Measurements from ENCODE around the gene CNST. TPM values are rescaled to one million over a fixed set of nuclear protein-coding genes. Genes with fewer than 3 reads are reported as not detected.

Gene CNST
- total and polyA plus RNA-seq, 2 of the 13 experiments (the other 11 are each of a cell fraction or from before 2014, with no cell fraction given), result 6.3 to 12.4 TPM

GRCh38 chr1:246624091-246624490, 57.8 kb downstream of the CNST start (continued):
- TF ChIP-seq ZNF407 (CRISPR knock-in tag; IDR thresholded peaks at IDR 0.05; ENCODE audit: not compliant biosample characterization) (no peak), HOXA3 (CRISPR knock-in tag; IDR thresholded peaks at IDR 0.05) (no peak), AKAP8 (CRISPR knock-in tag; IDR thresholded peaks at IDR 0.05) (no peak)

DNA sequence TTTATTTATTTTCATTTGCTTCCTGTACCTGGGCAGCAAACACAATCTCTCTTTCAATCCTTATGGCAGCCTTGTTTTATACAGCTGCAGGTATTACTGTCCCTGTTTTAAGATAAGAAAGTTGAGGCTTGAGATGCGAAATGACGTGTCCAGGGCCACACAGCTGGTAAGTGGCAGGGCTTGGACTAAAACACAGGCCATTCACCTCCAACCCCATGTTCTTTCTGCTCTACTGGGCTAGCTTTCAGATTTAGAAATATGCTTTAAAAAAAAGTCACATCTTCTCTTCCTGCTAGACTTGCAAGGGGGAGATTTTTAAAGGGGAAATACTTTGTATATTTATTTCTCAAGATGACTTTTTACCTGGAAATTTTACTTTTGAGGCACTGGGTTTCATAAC, 62.8 kb downstream of the CNST start:
- Histone ChIP-seq H3K9ac (ENCODE audit: insufficient read depth, low read depth, low read length) (no peak overlapping the region), H3K4me1 (ENCODE audit: insufficient read depth, low read length) (no peaks in the 10 kb centered on the region), H2AFZ (ENCODE audit: low read length) (no peak overlapping the region), H3K27me3 (ENCODE audit: control insufficient read depth in 1 of 2, insufficient read depth in 2 of 2, low read length in 2 of 2) (no peaks in the 10 kb centered on the region), H4K20me1 (ENCODE audit: insufficient read depth, low read length) (no peaks in the 10 kb centered on the region), H3K9me3 (ENCODE audit: low read length) (no peaks in the 10 kb centered on the region), H3K79me2 (ENCODE audit: insufficient read depth, low read length) (no peaks in the 10 kb centered on the region), H3K27ac (ENCODE audit: extremely low read length, insufficient read depth, low read length) (no peak overlapping the region), H3K36me3 (replicated peaks in 1 of 2; ENCODE audit: control insufficient read depth in 1 of 2, insufficient read depth in 2 of 2, low read length in 2 of 2) (peaks cover 3 to 23% of the 10 kb centered on the region in 2 experiments; a peak in 3 of 5 replicates), H3K4me2 (ENCODE audit: low read depth, low read length) (no peak overlapping the region), H3K4me3 (replicated peaks in 1 of 3; ENCODE audit: insufficient read depth in 1 of 3, low read depth in 2 of 3, low read length in 3 of 3) (no peak overlapping the region)
- no peak for FAIRE-seq
- intact Hi-C loops (cut with micrococcal nuclease; ENCODE audit: unreplicated experiment), result no loop called here
- no peak for DNase-seq (ENCODE audit: low spot score)
- BruUV-seq (replicated peaks), result no TSS peak
- 97% methylated on average over 2 of the region's 2 CpGs for WGBS (ENCODE audit: low lambda C conversion rate)
- no peak for ATAC-seq
- ChIA-PET POLR2A (no interaction called here), CTCF (ENCODE audit: low intra/inter-chr PET ratio, low total read pairs) (no interaction called here)
- in situ Hi-C loops (cut with HindIII; ENCODE audit: extremely low pct_ligation_motif_present, low pct_unique_long_range_greater_than_20kb), result no loop called here
- no peak for TF ChIP-seq ONECUT2 (CRISPR knock-in tag; IDR thresholded peaks at IDR 0.05)
- TF ChIP-seq, protein P1, sequence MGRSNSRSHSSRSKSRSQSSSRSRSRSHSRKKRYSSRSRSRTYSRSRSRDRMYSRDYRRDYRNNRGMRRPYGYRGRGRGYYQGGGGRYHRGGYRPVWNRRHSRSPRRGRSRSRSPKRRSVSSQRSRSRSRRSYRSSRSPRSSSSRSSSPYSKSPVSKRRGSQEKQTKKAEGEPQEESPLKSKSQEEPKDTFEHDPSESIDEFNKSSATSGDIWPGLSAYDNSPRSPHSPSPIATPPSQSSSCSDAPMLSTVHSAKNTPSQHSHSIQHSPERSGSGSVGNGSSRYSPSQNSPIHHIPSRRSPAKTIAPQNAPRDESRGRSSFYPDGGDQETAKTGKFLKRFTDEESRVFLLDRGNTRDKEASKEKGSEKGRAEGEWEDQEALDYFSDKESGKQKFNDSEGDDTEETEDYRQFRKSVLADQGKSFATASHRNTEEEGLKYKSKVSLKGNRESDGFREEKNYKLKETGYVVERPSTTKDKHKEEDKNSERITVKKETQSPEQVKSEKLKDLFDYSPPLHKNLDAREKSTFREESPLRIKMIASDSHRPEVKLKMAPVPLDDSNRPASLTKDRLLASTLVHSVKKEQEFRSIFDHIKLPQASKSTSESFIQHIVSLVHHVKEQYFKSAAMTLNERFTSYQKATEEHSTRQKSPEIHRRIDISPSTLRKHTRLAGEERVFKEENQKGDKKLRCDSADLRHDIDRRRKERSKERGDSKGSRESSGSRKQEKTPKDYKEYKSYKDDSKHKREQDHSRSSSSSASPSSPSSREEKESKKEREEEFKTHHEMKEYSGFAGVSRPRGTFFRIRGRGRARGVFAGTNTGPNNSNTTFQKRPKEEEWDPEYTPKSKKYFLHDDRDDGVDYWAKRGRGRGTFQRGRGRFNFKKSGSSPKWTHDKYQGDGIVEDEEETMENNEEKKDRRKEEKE (IDR thresholded peaks at IDR 0.05), result no peak
- TF ChIP-seq RNF2 (conservative IDR thresholded peaks at IDR 0.05; ENCODE audit: low read depth), result no peak
- no peak for TF ChIP-seq CHD4 (IDR thresholded peaks at IDR 0.05; ENCODE audit: borderline replicate concordance, low read length)
- TF ChIP-seq FOSL2 (CRISPR knock-in tag; IDR thresholded peaks at IDR 0.05), result no peak
- TF ChIP-seq, protein P2, sequence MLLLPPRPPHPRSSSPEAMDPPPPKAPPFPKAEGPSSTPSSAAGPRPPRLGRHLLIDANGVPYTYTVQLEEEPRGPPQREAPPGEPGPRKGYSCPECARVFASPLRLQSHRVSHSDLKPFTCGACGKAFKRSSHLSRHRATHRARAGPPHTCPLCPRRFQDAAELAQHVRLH (CRISPR knock-in tag; IDR thresholded peaks at IDR 0.05; ENCODE audit: borderline replicate concordance, low read depth), result no peak
- TF ChIP-seq ZNF468 (CRISPR knock-in tag; IDR thresholded peaks at IDR 0.05), result no peak
- no peak for TF ChIP-seq ZNF10 (CRISPR knock-in tag; IDR thresholded peaks at IDR 0.05; ENCODE audit: borderline replicate concordance, low read depth)
- no peak for TF ChIP-seq SMAD1 (CRISPR knock-in tag; IDR thresholded peaks at IDR 0.05; ENCODE audit: borderline replicate concordance, low read depth)
- no peak for TF ChIP-seq JDP2 (CRISPR knock-in tag; IDR thresholded peaks at IDR 0.05; ENCODE audit: borderline replicate concordance)

Measured in HepG2 (cell line).